Measurements from ENCODE around the gene AIG1.

DNA sequence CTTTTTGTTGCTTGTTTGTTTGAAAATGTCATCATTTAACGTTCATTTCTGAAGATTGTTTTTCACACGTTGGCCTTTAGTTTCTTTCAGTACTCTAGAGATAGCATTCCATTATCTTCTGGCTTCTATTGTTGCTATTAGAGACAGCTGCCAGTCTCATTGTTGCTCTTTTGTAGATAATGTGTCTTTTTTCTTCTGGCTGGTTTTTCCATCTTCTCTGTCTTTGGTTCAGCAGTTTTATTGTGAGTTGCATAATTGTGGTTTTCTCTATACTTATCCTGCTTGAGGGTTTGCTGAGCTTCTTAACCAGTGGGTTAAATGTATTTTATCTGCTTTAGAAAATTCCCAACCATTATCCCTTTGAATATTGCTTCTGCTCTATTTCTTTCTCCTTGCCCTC lies 23.2 kb upstream of the AIG1 start:
- TF ChIP-seq GATA2 (IDR thresholded peaks at IDR 0.05; ENCODE audit: low read depth, low read length) (no peak), GATA3 (IDR thresholded peaks at IDR 0.05; ENCODE audit: low read depth, low read length) (no peak)
